Measurements from ENCODE around the gene ZNF728.
"Not testable (repeated sequence)": the region's sequence is repeated elsewhere in the genome, so short reads cannot be mapped to it uniquely, and the experiment has no call there.

ZNF728 gene

GRCh38 chr19:23002690-23003422 is at the start of gene ZNF728:
Gene ZNF728 (minus strand): TSS chr19:23003176. CDS start chr19:23003030, 146 bp downstream.
- TF ChIP-seq CTCF (IDR thresholded peaks at IDR 0.05; ENCODE audit: low read depth, low read length, missing control alignments), result no peak
- no peak for DNase-seq
- Histone ChIP-seq H3K27ac (no peak within 1 kb of the TSS), H3K27me3 (replicated peaks) (no peaks in the 10 kb centered on the region), H3K36me3 (replicated peaks) (no peaks in the 10 kb centered on the region), H3K4me3 (ENCODE audit: low read depth, low read length) (no peak within 1 kb of the TSS)
- in situ Hi-C loops (cut with HindIII; ENCODE audit: low pct_ligation_motif_present, low sequenced_read_pairs), result no loop called here

DNA sequence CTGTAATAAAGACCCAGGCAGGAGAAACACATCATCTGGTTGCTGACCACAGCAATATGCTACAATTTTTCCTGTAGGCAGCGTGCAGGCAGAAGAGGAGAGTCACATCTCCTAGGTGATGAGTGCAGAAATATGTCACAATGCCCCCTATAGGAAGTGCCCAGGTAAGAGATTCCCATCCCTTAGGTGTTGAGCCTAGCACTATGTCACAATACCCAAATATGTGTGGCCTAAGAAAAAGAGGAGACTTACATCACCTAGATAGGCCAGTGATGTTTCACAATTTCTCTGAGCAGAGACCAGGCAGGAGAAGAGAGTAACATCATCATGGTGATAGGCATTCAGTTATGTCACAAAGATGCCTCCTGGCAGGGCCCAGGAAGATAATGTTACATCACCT is 49.4 kb upstream of the ZNF728 start:
- DNase-seq, result no peak
- no peak for TF ChIP-seq CTCF (IDR thresholded peaks at IDR 0.05; ENCODE audit: low read depth, low read length, missing control alignments)
- H3K4me3 ChIP-seq (ENCODE audit: low read depth, low read length), result no peak overlapping the region
- no peak overlapping the region for H3K27ac ChIP-seq
- no peaks in the 10 kb centered on the region for H3K36me3 ChIP-seq (replicated peaks)
- in situ Hi-C loops (cut with HindIII; ENCODE audit: low pct_ligation_motif_present, low sequenced_read_pairs), result no loop called here
- no peaks in the 10 kb centered on the region for H3K27me3 ChIP-seq (replicated peaks)

DNA sequence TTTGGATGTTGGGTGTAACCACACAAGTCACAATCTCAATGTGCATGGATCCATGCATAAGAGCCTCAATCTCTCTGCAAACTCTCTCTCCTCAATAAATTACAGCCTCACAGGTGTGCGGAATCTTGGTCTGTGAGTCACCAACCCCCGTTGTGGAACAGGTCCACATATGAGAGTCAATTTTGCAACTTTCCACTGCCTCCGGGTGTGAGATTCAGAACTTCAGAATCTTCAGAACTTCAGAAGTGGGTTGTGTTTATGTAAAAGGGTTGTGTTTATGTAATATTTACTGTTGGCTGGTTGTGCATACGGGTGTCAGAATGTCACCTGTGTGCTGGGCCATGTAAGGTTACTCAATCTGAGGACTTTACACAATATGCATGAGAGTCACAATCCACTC is 46.3 kb upstream of the ZNF728 start:
- Histone ChIP-seq H3K27me3 (replicated peaks) (no peaks in the 10 kb centered on the region), H3K4me3 (ENCODE audit: low read depth, low read length) (no peak overlapping the region), H3K27ac (no peak overlapping the region), H3K36me3 (replicated peaks) (no peaks in the 10 kb centered on the region)
- in situ Hi-C loops (cut with HindIII; ENCODE audit: low pct_ligation_motif_present, low sequenced_read_pairs), result no loop called here
- no peak for TF ChIP-seq CTCF (IDR thresholded peaks at IDR 0.05; ENCODE audit: low read depth, low read length, missing control alignments)
- no peak for DNase-seq

DNA sequence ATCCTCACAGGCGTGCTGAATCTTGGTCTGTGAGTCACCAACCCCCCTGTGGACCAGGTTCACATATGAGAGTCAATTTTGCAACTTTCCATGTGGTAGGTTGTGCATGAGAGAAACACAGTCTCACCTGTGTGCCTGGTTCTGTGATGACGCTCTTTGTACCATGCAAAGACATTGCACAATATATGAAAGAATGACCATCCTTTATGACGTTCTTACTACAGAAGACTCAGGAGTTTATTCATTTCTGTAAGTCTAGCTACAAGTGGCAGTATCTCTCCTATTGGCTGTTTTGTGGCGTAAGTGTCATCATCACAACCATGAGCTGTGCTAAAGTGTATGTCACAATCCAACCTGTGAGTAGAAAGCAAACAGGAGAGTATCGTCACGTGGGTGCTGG is 43.8 kb upstream of the ZNF728 start:
- TF ChIP-seq CTCF (IDR thresholded peaks at IDR 0.05; ENCODE audit: low read depth, low read length, missing control alignments), result no peak
- no peaks in the 10 kb centered on the region for H3K36me3 ChIP-seq (replicated peaks)
- in situ Hi-C loops (cut with HindIII; ENCODE audit: low pct_ligation_motif_present, low sequenced_read_pairs), result no loop called here
- no peak overlapping the region for H3K4me3 ChIP-seq (ENCODE audit: low read depth, low read length)
- no peak for DNase-seq
- H3K27ac ChIP-seq, result no peak overlapping the region
- H3K27me3 ChIP-seq (replicated peaks), result no peaks in the 10 kb centered on the region

- Histone ChIP-seq H3K27ac (no peak overlapping the region), H3K36me3 (replicated peaks) (no peaks in the 10 kb centered on the region), H3K4me3 (ENCODE audit: low read depth, low read length) (no peak overlapping the region), H3K27me3 (replicated peaks) (no peaks in the 10 kb centered on the region)
- in situ Hi-C loops (cut with HindIII; ENCODE audit: low pct_ligation_motif_present, low sequenced_read_pairs), result no loop called here
- DNase-seq, result no peak
- TF ChIP-seq CTCF (IDR thresholded peaks at IDR 0.05; ENCODE audit: low read depth, low read length, missing control alignments), result no peak
Observed at GRCh38 chr19:23033721-23034120, 30.7 kb upstream of the ZNF728 start.

DNA sequence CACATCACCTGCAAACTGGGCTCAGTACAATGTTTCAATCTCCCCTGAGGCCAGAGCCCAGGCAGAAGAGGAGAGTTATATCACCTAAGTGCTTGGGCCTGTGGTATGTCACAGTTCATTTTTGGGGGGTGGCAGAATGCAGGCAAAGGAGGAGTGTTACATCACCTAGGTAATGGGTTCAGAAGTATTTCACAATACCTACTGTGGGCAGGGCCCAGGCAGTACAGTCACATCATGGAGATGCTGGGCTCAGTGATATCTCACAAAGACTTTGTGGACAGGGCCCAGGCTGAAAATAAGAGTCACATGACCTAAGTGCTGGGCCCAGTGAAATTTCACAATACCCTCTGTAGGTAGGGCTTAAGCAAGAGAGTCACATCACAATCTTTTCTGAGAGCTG is 12.7 kb upstream of the ZNF728 start:
- in situ Hi-C loops (cut with HindIII; ENCODE audit: low pct_ligation_motif_present, low sequenced_read_pairs), result no loop called here
- no peak for TF ChIP-seq CTCF (IDR thresholded peaks at IDR 0.05; ENCODE audit: low read depth, low read length, missing control alignments)
- H3K27me3 ChIP-seq (replicated peaks), result no peaks in the 10 kb centered on the region

DNA sequence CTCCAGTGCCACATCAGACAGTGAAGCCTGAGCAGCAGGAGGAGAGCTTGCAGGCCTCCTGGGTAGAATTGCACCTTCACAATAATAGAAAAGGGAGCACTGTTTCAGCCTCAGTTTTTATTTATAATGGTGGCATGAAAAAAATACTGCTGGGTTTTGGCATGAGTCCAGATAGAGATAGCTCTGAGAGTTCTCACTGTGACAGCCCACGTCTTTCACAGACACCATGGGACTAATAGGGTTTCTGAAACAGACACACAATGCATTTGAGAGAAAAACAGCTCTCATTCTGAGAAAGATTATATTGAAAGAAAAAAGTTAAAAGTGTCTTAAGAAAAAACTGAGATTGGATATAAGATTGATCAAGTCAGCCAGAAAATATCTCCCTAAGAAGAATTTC is 8.0 kb downstream of the ZNF728 start:
- not testable (repeated sequence) for DNase-seq

More for the DNA sequence above, 12.7 kb upstream of the ZNF728 start:
- H3K27ac ChIP-seq, result no peak overlapping the region
- no peaks in the 10 kb centered on the region for H3K36me3 ChIP-seq (replicated peaks)
- no peak overlapping the region for H3K4me3 ChIP-seq (ENCODE audit: low read depth, low read length)
- no peak for DNase-seq

More for the DNA sequence above, 8.0 kb downstream of the ZNF728 start:
- H3K4me3 ChIP-seq (ENCODE audit: low read depth, low read length); in situ Hi-C loops (cut with HindIII; ENCODE audit: low pct_ligation_motif_present, low sequenced_read_pairs); H3K36me3 ChIP-seq (replicated peaks); H3K27ac ChIP-seq; H3K27me3 ChIP-seq (replicated peaks): not testable (repeated sequence)

All from brain microvascular endothelial cell (primary cell).